Measurements from ENCODE around the gene RABGGTA. TPM values are rescaled to one million over a fixed set of nuclear protein-coding genes. Genes with fewer than 3 reads are reported as not detected.

The RABGGTA gene
- total and polyA plus RNA-seq, 9 donors, result 7.9 to 48.3 (median 23.1) TPM

DNA sequence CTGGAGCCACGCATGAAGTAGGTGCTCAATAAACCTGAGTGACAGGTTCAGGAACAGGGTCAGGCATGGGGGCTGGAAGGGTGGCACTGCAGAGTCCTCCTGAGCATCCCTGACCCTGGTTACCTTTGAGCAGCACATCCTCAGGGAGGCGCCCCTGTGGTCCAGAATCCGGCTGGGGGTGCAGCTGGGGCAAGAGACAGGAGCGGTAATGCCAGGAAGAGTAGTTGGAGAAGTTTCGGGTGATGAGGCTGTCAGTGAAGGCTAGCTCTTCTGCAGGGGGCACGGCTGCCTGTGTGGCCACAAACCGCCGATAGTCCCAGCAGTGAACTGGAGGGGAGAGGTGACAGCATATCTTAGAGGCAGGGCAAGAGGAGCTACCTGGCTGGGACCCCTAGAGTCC lies 2.0 kb downstream of the RABGGTA start:
- DNase-seq, result no peak
- Histone ChIP-seq H3K27ac (no peak overlapping the region), H3K9me3 (no peaks in the 10 kb centered on the region), H3K36me3 (no peaks in the 10 kb centered on the region), H3K4me3 (no peak overlapping the region), H3K4me1 (ENCODE audit: insufficient read depth) (peaks cover 2% of the 10 kb centered on the region), H3K27me3 (no peaks in the 10 kb centered on the region)
- TF ChIP-seq, protein P1, sequence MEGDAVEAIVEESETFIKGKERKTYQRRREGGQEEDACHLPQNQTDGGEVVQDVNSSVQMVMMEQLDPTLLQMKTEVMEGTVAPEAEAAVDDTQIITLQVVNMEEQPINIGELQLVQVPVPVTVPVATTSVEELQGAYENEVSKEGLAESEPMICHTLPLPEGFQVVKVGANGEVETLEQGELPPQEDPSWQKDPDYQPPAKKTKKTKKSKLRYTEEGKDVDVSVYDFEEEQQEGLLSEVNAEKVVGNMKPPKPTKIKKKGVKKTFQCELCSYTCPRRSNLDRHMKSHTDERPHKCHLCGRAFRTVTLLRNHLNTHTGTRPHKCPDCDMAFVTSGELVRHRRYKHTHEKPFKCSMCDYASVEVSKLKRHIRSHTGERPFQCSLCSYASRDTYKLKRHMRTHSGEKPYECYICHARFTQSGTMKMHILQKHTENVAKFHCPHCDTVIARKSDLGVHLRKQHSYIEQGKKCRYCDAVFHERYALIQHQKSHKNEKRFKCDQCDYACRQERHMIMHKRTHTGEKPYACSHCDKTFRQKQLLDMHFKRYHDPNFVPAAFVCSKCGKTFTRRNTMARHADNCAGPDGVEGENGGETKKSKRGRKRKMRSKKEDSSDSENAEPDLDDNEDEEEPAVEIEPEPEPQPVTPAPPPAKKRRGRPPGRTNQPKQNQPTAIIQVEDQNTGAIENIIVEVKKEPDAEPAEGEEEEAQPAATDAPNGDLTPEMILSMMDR (IDR thresholded peaks at IDR 0.05), result no peak
- TF ChIP-seq POLR2A (IDR thresholded peaks at IDR 0.05), result no peak
- TF ChIP-seq EP300 (IDR thresholded peaks at IDR 0.05), result no peak
- WGBS, 3 donors, result 92 to 94% (median 93%) methylated on average over 8 of the region's 8 CpGs
- intact Hi-C loops (cut with DNase I), result no loop called here

DNA sequence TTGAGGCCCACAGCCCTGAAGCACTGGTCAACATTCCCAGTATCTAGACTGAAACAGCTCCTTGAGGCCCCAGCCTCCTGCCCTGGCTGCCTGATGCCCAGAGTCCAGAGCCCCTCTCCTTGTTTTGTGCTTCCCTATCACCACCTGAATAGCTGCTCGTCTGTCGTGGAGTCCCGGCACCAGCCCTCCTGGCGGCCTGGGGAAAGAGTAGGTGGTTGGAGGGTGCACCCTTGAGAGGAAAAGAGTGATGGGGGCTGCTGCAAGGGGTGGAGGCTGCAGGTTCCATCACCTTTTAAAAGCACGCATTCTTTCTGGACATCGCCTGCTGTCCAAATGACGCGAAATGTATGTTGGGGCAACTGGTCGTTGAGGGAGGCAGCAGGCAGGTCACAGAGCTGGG lies 3.2 kb downstream of the RABGGTA start:
- TF ChIP-seq POLR2A (IDR thresholded peaks at IDR 0.05) (no peak), EP300 (IDR thresholded peaks at IDR 0.05) (no peak)
- TF ChIP-seq, protein P1 (IDR thresholded peaks at IDR 0.05), result no peak
- Histone ChIP-seq H3K9me3 (no peaks in the 10 kb centered on the region), H3K4me1 (ENCODE audit: insufficient read depth) (peaks cover 2% of the 10 kb centered on the region), H3K36me3 (no peaks in the 10 kb centered on the region), H3K4me3 (no peak overlapping the region), H3K27me3 (no peaks in the 10 kb centered on the region), H3K27ac (no peak overlapping the region)
- no peak for DNase-seq
- intact Hi-C loops (cut with DNase I), result no loop called here
- 81 to 87% (median 86%) methylated on average over 9 of the region's 9 CpGs for WGBS, 3 donors

DNA sequence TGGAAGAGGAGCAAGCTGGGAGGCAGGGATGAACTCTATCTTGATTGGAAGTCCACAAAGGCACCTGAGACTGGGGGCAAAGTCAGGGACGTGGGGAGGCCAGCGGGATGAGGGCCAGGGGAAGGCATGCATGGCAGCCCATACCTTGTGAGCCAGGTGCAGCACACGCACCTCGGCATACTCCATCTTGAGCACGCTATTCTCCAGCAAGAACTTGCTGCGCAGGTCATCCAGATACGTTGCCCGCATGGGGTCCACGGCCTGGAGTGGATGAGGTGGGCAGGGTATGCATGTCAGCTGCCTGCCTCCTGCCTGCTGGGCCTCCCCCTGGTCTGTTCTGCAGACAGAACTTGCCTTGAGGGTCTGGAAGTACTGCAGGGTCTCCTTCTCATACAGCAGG lies 3.9 kb downstream of the RABGGTA start:
- H3K27me3 ChIP-seq, result no peaks in the 10 kb centered on the region
- TF ChIP-seq POLR2A (IDR thresholded peaks at IDR 0.05) (no peak), EP300 (IDR thresholded peaks at IDR 0.05) (no peak)
- H3K4me1 ChIP-seq (ENCODE audit: insufficient read depth), result peaks cover 2% of the 10 kb centered on the region
- WGBS, 3 donors, result 85 to 91% (median 90%) methylated on average over 9 of the region's 9 CpGs
- no peak overlapping the region for H3K4me3 ChIP-seq
- H3K36me3 ChIP-seq, result no peaks in the 10 kb centered on the region
- H3K27ac ChIP-seq, result no peak overlapping the region
- intact Hi-C loops (cut with DNase I), result no loop called here
- DNase-seq, result no peak
- no peaks in the 10 kb centered on the region for H3K9me3 ChIP-seq

DNA sequence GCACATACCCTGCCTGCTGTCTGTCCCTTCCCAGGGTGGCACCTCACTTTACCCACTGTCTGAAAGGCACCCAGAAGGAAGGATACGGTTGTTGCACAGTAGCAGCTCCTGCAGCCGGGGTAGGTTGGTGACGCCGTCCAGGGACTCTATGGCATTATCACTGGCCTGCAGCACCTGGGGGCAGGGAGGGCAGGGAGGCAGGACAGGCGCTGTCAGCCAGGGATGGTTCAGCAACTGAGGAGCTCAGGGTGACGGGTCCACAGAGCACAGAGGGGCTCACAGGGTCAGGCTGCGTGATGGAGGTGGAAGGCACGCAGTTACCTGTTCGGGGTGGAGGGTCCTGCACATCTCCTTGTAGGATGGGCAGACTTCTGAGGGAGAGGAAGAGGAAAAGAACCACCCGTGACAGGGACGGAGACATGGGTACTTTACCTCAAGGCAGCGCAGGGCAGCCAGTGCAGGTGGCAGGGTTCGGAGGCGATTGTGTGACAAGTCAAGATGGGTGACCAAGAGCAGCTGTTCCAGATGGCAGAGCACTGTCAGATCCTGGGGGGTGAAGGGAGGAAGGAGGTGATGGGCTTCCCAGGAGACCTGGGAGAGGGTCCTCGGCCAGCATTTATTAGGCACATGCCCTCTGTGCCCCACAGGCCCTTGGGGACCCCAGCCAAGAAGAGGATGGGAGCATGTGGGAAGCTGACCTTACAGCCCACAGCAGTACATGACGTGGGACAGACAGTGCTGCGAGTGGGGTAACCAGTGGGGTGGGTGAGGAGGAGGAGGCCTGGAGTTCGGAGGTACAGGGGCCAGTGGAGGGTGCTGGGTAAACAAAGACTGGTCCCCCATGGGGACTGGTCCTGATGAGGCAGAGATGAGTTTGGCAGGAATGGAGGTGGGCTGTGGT lies 4.8 kb downstream of the RABGGTA start:
- intact Hi-C loops (cut with DNase I), result no loop called here
- Histone ChIP-seq H3K4me3 (no peak overlapping the region), H3K36me3 (no peaks in the 10 kb centered on the region), H3K27ac (no peak overlapping the region), H3K9me3 (no peaks in the 10 kb centered on the region), H3K27me3 (no peaks in the 10 kb centered on the region), H3K4me1 (ENCODE audit: insufficient read depth) (peaks cover 2% of the 10 kb centered on the region)
- TF ChIP-seq POLR2A (IDR thresholded peaks at IDR 0.05), result no peak
- no peak for TF ChIP-seq EP300 (IDR thresholded peaks at IDR 0.05)
- TF ChIP-seq, protein P1 (IDR thresholded peaks at IDR 0.05), result no peak
- 81 to 87% (median 83%) methylated on average over 18 of the region's 18 CpGs for WGBS, 3 donors
- DNase-seq, result no peak

DNA sequence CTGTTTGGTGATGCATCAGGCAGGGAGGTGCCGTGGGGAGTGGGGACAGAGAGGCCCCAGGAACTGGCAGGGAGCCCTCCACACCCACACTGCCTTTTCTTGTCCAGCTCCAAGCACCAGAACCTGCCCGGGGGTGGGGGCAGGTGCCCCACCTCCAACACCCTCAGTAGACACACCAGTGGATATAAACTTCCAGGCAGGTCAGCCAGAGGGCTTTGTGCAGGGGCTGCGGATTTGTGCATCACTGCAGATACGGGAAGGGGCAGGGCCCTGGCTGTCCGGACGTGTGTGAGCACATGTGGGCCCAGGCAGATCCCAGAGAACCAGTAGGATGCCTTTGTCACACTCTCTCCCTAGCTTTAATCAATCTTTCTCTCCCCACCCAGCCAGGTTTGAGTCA lies 7.1 kb downstream of the RABGGTA start:
- Histone ChIP-seq H3K36me3 (no peaks in the 10 kb centered on the region), H3K4me3 (no peak overlapping the region), H3K27me3 (no peaks in the 10 kb centered on the region), H3K9me3 (no peaks in the 10 kb centered on the region), H3K27ac (no peak overlapping the region), H3K4me1 (ENCODE audit: insufficient read depth) (no peaks in the 10 kb centered on the region)
- TF ChIP-seq, protein P1 (IDR thresholded peaks at IDR 0.05), result no peak
- TF ChIP-seq EP300 (IDR thresholded peaks at IDR 0.05), result no peak
- TF ChIP-seq POLR2A (IDR thresholded peaks at IDR 0.05), result no peak
- intact Hi-C loops (cut with DNase I), result no loop called here
- WGBS, 3 donors, result 16 to 38% (median 32%) methylated on average over 6 of the region's 6 CpGs
- DNase-seq, result peak in 1 of 5 donors; percentile 50

Data from ovary (tissue), 9 donors.